GM13976 (cell line): ENCODE results near the gene HMGB4.

ENCODE experiments used
- DNase-seq: peaks from one replicate; pipeline ENCODE4 v3.0.0; 2012; ENCODE audit warnings: low spot score
- in situ Hi-C: fragments of 300-500 bp; cut with MboI; formaldehyde crosslinking; loops from one replicate; pipeline ENCODE4 v1.12.0; 2022; ENCODE audit warnings: low sequenced_read_pairs, mixed read lengths, inconsistent platforms; ENCODE audit not compliant: unreplicated experiment
- TF ChIP-seq, protein P1 (sequence below): IDR thresholded peaks from 2 replicates; pipeline ENCODE4 v1.5.1; 2012; ENCODE audit warnings: borderline replicate concordance, mild to moderate bottlenecking; ENCODE audit not compliant: insufficient read depth; ENCODE audit errors: extremely low read depth, missing control alignments, control extremely low read depth

Gene HMGB4, protein sequence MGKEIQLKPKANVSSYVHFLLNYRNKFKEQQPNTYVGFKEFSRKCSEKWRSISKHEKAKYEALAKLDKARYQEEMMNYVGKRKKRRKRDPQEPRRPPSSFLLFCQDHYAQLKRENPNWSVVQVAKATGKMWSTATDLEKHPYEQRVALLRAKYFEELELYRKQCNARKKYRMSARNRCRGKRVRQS

DNA sequence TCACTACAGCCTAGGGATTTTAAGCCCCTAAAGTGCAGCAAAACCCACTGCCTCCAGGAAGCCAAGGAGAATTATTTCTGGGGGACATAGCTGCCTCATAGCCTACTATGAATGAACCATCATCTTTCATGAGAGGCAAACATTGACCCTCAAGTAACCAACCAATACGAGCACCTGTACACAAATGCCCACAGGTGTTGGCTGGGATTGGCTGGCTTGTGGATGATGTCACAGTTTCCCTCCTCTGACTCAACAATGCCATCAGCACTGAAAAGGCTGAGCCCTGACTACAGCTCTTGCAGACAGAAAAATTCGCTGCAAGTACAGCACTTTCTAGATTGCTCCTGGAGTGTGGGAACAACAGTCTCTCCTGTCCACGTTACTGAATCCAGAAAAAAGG, at the start of gene HMGB4:
Gene HMGB4, plus strand, starts transcription at position 301 of the 400 bp plus-strand sequence. CDS start 113 bp downstream, outside the sequence.
- TF ChIP-seq, protein P1, sequence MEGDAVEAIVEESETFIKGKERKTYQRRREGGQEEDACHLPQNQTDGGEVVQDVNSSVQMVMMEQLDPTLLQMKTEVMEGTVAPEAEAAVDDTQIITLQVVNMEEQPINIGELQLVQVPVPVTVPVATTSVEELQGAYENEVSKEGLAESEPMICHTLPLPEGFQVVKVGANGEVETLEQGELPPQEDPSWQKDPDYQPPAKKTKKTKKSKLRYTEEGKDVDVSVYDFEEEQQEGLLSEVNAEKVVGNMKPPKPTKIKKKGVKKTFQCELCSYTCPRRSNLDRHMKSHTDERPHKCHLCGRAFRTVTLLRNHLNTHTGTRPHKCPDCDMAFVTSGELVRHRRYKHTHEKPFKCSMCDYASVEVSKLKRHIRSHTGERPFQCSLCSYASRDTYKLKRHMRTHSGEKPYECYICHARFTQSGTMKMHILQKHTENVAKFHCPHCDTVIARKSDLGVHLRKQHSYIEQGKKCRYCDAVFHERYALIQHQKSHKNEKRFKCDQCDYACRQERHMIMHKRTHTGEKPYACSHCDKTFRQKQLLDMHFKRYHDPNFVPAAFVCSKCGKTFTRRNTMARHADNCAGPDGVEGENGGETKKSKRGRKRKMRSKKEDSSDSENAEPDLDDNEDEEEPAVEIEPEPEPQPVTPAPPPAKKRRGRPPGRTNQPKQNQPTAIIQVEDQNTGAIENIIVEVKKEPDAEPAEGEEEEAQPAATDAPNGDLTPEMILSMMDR, result no peak
- no peak for DNase-seq
- in situ Hi-C loops, result loop anchor here (25.0 kb wide), 1 partner anchor 101 kb away; no protein-coding TSS in a partner anchor

DNA sequence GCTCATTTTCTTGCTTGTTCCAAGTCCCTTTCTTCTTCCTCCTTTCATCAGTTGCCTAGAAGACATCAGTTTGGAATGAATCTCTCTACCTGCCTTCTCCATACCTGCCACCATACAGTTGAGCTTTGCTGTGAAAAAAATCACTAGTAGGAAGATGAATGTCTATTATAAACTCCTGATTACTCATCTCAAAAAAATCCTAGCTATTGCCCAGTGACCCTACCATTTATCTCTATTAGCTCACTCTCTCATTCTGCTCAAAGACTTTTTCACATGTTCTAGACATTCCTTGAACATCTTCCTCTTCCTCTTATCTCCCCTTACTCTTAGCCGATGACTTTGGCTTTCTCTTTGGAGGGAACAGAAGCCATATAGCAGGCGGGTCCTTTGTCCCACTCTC, 49.7 kb upstream of the HMGB4 start:
- in situ Hi-C loops, result no loop called here
- TF ChIP-seq, protein P1, result no peak

DNA sequence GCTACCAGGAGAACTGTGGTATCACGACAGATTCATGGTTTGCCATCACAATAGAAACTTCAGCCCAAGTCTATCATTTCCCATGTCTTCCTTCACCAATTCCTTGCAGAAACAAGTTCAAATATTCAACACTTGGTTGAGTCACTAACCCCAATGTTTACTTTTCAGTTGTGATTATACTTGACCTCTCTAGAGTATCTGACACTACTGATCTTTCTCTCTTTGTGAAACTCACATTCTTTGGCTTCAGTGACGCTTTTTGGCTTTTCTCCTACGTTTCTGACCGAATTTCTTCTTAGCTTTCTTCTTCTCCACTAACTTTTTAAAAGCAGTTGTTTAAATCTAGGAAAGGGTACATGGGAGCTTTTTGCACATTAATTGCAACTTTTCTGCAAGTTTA, 48.8 kb upstream of the HMGB4 start:
- in situ Hi-C loops, result no loop called here
- TF ChIP-seq, protein P1, result no peak
- DNase-seq, result no peak

More for the DNA sequence above, 49.7 kb upstream of the HMGB4 start:
- no peak for DNase-seq

DNA sequence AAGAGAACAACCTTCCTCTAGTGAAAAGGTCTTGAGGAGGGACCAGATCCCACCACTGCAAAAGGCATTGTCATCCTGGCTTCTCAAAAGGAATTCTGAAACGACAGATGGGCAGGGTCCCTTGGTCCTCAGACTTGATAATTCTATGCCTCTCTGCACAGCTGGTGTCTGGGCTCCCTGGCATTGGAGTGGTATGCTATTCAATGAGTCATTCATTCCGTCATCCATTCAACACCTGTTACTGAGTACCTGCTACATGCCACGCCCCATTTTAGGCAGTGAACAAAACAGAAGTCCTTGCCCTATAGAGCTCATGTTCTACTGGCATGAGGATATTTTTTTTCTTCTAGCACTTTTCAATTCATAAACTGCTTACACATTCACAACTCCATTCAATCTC, 45.8 kb upstream of the HMGB4 start:
- TF ChIP-seq, protein P1, result no peak
- no peak for DNase-seq
- in situ Hi-C loops, result no loop called here

DNA sequence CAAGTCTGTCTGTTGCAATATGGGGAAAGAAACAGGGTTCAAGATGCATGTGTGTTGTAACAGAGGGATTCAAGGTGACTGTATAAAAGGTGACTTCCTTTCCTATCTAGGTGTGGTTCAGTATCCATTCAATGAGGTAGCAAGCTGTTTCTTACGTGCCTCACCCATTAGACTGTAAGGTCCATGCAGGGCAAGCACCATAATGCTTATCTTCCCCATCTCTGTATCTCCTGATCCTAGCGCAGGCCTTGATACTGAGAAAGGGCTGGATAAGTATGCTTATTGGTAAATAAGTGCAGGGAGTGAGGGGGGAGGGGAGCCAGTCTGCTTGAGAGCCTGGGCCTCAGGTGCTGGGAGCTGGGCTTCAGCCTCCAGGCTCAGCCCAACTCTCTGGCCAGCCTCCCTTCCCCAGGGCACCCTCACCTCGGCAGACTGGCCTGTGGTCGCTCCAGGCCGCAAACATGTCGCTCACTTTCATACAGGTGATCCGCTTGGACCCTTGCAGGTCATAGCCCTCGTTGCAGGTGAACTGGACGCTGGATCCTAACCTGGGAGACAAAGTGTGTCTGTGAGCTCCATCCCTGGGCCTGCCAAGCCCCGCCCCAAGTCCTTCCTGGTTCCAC, 44.5 kb upstream of the HMGB4 start:
- TF ChIP-seq, protein P1, result no peak
- in situ Hi-C loops, result no loop called here

DNA sequence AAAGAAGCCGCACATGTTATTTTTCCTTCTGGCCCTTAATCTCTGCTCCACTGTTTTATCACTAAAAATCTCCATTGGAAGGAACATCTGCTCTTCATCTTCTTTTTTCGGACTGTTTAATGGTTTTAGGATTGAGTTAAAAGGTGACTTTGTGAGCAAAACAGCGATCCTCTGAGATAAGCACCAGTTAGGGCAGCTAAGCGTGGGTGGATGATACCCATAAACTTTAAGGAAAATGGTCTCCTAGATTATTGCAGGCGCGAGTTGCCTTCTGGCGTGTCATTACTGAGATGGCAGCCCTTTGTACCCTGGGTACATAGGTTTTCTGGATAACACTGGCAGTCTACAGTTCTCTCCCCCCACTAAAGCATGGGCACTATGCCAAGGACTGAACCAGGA, 44.0 kb upstream of the HMGB4 start:
- in situ Hi-C loops, result no loop called here
- DNase-seq, result no peak
- TF ChIP-seq, protein P1, result no peak

More for the DNA sequence above, 44.5 kb upstream of the HMGB4 start:
- no peak for DNase-seq

DNA sequence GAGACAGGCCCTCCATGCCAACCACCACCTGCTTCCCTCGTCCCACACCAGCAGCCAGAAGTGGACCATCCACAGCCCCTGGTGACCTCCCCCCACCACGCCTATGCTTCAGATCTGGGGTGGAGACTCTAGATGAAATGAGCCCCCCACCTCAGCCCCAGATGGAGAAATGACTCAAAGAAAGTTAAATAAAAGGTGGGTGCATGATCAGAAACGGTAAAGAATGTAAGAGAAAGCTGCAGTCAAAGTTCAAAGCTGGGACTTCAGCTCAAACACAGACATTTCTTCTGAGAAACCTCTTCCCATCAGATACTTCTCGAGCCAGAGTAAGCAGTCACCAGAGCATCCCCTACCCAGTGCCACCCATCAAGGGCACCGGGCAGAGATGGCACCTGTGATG, 43.1 kb upstream of the HMGB4 start:
- no peak for DNase-seq
- TF ChIP-seq, protein P1, result no peak
- in situ Hi-C loops, result no loop called here
